Osteocyte (in vitro differentiated cells): ENCODE measurements around the gene LIMS2. TPM values are rescaled to one million over a fixed set of nuclear protein-coding genes. Genes with fewer than 3 reads are reported as not detected.

Source experiments
- DNase-seq: peaks from one replicate; pipeline ENCODE4 v3.0.0; 2021; ENCODE audit warnings: mixed read lengths; ENCODE audit not compliant: unreplicated experiment; ENCODE audit errors: extremely low spot score
- H3K27ac Mint-ChIP-seq: one replicate; pipeline ENCODE4 v1.8.0; 2021; ENCODE audit warnings: mild to moderate bottlenecking, mixed read lengths; ENCODE audit not compliant: unreplicated experiment
- H3K27me3 Mint-ChIP-seq: one replicate; pipeline ENCODE4 v1.8.0; 2021; ENCODE audit warnings: mixed read lengths; ENCODE audit not compliant: unreplicated experiment
- H3K36me3 Mint-ChIP-seq: one replicate; pipeline ENCODE4 v1.8.0; 2021; ENCODE audit warnings: mixed read lengths; ENCODE audit not compliant: unreplicated experiment
- H3K4me1 Mint-ChIP-seq: one replicate; pipeline ENCODE4 v1.8.0; 2021; ENCODE audit warnings: mixed read lengths; ENCODE audit not compliant: unreplicated experiment
- H3K4me3 Mint-ChIP-seq: one replicate; pipeline ENCODE4 v1.8.0; 2021; ENCODE audit warnings: mild to moderate bottlenecking, moderate library complexity, mixed read lengths; ENCODE audit not compliant: unreplicated experiment
- H3K9me3 Mint-ChIP-seq: one replicate; pipeline ENCODE4 v1.8.0; 2021; ENCODE audit warnings: mixed read lengths; ENCODE audit not compliant: unreplicated experiment
- total RNA-seq: library from RNA; stranded (reverse); gene quantifications from 2 replicates; pipeline ENCODE4 v1.2.1, GENCODE V29; 2021
- TF ChIP-seq, protein P1 (sequence below): fragments of 200-600 bp; sonication (generic); IDR thresholded peaks from 2 replicates; pipeline ENCODE4 v1.5.0; 2021; ENCODE audit warnings: antibody characterized with exemption, mild to moderate bottlenecking, moderate library complexity

The LIMS2 gene
- total RNA-seq, 1 donor from 2014 or later: 51.0 TPM

DNA sequence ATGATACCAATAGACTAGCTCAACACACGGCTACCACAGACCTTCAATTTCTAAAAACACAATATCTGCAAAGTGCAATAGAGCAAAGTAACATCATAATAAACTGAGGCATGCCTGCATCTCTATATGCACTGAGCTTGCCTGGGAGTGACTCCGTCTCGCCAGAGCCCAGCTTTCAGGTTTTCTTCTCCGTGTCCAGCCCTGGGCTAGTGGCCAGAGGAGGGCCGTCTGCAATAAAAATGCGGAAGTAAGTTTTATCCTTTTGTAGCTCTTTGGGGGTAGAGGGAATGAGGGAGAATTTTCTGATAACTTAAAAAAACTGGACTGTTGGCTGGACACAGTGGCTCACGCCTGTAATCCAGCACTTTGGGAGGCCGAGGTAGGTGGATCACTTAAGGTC, 70.3 kb downstream of the LIMS2 start:
- Mint-ChIP-seq H3K4me3 (no peak overlapping the region), H3K4me1 (peaks cover 10% of the 10 kb centered on the region), H3K27me3 (no peaks in the 10 kb centered on the region), H3K36me3 (no peaks in the 10 kb centered on the region), H3K9me3 (peaks cover 6% of the 10 kb centered on the region), H3K27ac (no peak overlapping the region)
- TF ChIP-seq, protein P1, sequence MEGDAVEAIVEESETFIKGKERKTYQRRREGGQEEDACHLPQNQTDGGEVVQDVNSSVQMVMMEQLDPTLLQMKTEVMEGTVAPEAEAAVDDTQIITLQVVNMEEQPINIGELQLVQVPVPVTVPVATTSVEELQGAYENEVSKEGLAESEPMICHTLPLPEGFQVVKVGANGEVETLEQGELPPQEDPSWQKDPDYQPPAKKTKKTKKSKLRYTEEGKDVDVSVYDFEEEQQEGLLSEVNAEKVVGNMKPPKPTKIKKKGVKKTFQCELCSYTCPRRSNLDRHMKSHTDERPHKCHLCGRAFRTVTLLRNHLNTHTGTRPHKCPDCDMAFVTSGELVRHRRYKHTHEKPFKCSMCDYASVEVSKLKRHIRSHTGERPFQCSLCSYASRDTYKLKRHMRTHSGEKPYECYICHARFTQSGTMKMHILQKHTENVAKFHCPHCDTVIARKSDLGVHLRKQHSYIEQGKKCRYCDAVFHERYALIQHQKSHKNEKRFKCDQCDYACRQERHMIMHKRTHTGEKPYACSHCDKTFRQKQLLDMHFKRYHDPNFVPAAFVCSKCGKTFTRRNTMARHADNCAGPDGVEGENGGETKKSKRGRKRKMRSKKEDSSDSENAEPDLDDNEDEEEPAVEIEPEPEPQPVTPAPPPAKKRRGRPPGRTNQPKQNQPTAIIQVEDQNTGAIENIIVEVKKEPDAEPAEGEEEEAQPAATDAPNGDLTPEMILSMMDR: no peak
- DNase-seq: peak; percentile 51

DNA sequence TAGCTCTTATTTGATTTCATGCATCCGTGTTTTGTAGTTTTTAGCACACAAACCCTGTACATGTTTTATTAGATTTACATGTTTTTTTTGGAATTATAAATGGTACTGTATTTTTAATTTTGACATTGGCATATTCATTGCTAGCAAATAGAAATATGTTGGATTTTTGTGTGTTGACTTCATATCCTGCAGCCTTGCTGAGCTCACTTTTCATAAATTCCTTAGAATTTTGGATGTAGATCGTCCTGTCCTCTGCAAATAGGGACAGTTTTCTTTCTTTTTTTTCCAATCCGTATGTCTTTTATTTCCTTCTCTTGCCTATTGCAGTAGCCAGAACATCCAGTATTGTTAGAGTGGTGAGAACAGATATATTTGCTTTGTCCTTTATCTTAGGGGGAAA, 76.1 kb downstream of the LIMS2 start:
- Mint-ChIP-seq H3K4me3 (peak overlapping the region; percentile 2), H3K9me3 (peaks cover 31% of the 10 kb centered on the region), H3K27ac (no peak overlapping the region), H3K27me3 (no peaks in the 10 kb centered on the region), H3K36me3 (no peaks in the 10 kb centered on the region), H3K4me1 (peaks cover 17% of the 10 kb centered on the region)
- TF ChIP-seq, protein P1: no peak
- DNase-seq: no peak

DNA sequence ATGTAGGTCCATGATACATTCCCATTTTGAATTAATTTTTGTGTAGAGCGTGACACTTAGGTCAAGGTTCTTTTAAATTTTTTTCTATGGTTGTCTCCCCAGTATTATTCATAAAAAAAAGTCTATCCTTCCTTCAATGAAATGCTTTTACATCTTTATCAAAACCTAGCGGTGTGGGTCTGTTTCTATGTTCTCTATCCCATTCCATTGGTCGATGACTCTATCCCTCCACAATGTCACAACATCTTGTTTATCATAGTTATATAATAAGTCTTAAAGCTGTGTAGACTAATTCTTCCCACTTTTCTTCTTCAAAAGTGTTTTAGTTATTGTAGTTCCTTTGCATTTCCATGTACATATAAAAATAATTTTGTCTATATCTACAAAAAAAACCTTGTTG, 76.6 kb downstream of the LIMS2 start:
- H3K4me1 Mint-ChIP-seq: peaks cover 17% of the 10 kb centered on the region
- no peak for DNase-seq
- no peaks in the 10 kb centered on the region for H3K27me3 Mint-ChIP-seq
- no peaks in the 10 kb centered on the region for H3K36me3 Mint-ChIP-seq
- TF ChIP-seq, protein P1: no peak
- peaks cover 31% of the 10 kb centered on the region for H3K9me3 Mint-ChIP-seq
- no peak overlapping the region for H3K27ac Mint-ChIP-seq
- no peak overlapping the region for H3K4me3 Mint-ChIP-seq

DNA sequence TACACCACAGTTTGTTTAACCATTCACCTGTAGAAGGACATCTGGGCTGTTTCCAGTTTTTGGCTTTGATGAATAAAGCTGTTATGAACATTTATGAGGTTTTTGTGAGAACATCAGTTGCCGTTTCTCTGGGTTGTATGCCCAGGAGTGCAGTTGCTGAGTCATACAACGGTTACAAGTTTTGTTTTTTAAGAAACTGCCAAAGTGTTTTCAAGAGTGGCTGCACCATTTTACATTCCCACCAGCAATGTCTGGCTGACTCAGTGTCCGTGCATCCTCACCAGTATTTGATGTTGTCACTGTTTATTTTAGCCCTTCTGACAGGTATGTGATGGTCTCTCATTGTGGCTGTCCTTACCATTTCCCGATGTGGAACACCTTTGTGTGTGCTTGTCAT, 77.3 kb downstream of the LIMS2 start:
- peak; percentile 8 for DNase-seq
- H3K9me3 Mint-ChIP-seq: peaks cover 31% of the 10 kb centered on the region
- TF ChIP-seq, protein P1: no peak
- H3K36me3 Mint-ChIP-seq: no peaks in the 10 kb centered on the region
- H3K4me3 Mint-ChIP-seq: no peak overlapping the region
- no peak overlapping the region for H3K27ac Mint-ChIP-seq
- peaks cover 17% of the 10 kb centered on the region for H3K4me1 Mint-ChIP-seq
- H3K27me3 Mint-ChIP-seq: no peaks in the 10 kb centered on the region

DNA sequence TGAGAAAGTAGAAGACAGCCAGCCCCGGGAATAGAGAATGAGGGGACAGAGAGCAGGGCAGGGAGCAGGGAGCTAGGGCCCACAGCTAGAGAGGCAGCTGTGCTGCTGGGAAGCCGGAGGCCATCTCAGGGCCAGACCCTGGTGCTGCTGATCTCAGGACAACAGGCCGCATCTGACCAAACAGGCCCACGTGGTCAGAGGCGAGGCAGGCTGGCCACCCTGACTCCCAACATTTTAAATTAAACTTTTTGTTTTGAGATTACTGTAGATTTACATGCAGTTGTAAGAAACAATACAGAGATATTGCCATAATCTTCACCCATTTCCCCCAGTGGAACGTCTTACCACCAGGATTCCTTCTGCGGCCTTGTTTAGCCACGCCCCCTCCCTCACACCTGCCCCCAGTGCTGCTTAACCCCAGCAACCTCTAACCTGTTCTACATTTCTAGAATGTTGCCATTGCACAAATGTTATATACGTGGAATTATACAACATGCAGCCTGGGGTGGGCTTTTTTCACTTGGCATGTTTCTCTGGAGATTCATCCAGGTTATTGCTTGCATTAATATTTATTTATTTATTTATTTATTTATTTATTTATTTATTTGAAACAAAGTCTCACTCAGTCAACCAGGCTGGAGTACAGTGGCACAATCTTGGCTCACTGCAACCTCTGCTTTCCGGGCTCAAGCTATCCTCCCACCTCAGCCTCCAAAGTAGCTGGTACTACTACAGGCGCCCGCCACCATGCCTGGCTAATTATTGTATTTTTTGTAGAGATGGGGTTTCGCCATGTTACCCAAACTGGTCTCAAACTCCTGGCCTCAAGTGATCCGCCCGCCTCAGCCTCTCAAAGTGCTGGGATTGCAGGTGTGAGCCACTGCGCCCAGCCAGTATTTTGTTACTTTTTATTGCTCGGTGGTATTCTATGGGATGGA, 78.0 kb downstream of the LIMS2 start:
- H3K36me3 Mint-ChIP-seq: no peaks in the 10 kb centered on the region
- DNase-seq: peak; percentile 53
- H3K9me3 Mint-ChIP-seq: peaks cover 31% of the 10 kb centered on the region
- H3K27ac Mint-ChIP-seq: no peak overlapping the region
- H3K4me1 Mint-ChIP-seq: peaks cover 17% of the 10 kb centered on the region
- TF ChIP-seq, protein P1: no peak
- H3K4me3 Mint-ChIP-seq: no peak overlapping the region
- no peaks in the 10 kb centered on the region for H3K27me3 Mint-ChIP-seq
